ENCODE data around the gene TIMM22.
"Not testable (repeated sequence)": the region's sequence is repeated elsewhere in the genome, so short reads cannot be mapped to it uniquely, and the experiment has no call there.

The TIMM22 gene

DNA sequence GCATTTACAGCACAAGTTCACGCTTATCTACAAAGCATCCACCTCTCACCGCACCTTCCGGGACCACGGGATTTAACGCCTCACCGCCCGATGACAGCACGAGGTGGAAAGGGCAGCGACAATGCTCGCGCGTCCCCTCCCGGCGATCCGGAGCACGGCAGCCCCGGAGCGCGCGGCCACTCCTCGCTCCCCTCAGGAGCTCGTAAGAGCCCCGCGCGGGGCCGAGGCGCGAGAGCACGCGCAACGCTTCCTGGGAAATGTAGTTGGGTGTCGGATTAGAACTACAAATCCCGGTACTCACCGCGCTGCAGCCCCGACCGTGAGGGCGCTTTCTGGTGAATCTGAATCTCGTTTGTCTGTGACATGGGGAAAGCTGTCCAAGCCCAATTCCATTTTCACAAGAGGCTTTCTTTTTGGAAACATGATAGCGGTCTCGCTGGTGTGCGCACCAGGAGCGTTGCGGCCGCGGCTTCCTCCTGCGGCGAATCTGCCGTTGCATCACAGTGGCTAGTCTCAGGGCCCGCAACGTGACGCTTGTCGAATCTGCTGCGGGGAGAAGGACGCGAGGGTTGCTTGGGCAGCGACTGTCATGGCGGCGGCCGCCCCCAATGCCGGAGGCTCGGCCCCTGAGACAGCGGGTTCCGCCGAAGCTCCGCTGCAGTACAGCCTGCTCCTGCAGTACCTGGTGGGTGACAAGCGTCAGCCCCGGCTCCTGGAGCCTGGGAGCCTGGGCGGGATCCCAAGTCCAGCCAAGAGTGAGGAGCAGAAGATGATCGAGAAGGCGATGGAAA lies at the start of gene TIMM22:
Gene TIMM22, plus strand, starts transcription at position 576 of the 791 bp plus-strand sequence. Its CDS starts 14 bp downstream, at position 590.
- Mint-ChIP-seq H3K27ac (peak within 1 kb of the TSS; percentile 96 to 99), H3K9me3 (peaks cover 20 to 27% of the 10 kb centered on the region in 2 donors), H3K4me3 (peak within 1 kb of the TSS; percentile 96 to 99), H3K27me3 (no peaks in the 10 kb centered on the region), H3K4me1 (peaks cover 20% of the 10 kb centered on the region)
- DNase-seq (peak; percentile 92 to 95), ATAC-seq (peak; percentile 96)

DNA sequence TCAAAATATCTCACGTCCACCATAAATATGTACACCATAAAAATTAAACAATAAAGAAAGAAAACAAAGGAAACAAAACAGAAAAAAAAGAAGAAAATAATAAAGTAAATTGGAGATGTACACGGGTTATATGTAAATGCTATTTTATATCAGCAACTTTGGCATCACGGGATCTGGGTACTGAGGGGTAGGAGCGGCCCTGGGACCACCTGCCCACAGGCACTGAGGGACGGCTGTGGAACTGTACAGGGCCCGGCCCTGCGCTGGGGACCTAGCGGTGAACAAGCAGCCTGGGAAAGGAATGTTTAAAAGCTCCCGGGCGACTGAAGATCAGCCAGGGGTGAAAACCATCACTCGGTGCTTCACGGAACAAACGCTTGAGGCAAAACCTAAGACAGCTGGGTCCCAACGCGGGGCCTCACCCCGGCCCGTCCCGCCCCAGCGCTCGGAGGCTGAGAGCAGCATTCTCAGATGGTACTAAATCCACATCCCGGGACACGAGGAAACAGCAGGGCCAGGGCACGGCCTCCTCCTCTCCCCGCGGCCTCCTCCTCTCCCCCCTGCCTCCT lies 48.6 kb upstream of the TIMM22 start:
- no peak overlapping the region for H3K27ac Mint-ChIP-seq
- no peak for ATAC-seq
- H3K27me3 Mint-ChIP-seq = peaks cover 20% of the 10 kb centered on the region
- no peak overlapping the region for H3K4me3 Mint-ChIP-seq
- H3K9me3 Mint-ChIP-seq = no peaks in the 10 kb centered on the region
- H3K4me1 Mint-ChIP-seq = no peaks in the 10 kb centered on the region
- DNase-seq = no peak

DNA sequence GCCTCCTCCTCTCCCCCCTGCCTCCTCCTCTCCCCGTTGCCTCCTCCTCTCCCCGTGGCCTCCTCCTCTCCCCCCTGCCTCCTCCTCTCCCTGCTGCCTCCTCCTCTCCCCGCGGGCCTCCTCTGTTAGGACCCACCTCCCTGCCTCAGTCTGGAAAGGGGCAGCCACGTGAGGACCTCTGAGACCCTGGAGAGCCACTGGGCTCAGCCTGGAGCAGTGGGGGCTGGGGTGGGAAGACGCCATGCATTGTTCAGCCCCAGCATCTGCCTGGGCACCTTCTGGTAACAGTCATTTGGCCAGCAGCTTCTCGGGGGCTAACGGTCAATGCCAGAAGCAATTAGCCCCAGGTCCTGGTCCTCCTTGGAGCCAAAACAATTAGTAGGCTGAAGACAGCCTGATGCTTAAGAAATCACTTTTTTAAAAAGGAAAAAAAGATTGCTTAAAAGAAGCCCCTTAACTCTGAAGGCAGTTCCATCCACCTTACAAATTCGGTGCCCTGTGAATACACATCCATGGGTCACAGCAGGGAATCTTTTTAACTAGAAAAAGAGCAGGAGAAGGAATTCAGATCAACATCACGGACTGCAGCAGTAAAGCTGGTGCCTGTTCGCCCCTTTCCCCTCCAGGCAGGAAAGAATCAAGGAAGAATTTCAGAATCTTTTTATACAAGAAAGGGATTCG lies 47.2 kb upstream of the TIMM22 start:
- Mint-ChIP-seq H3K9me3 (no peaks in the 10 kb centered on the region), H3K27me3 (peaks cover 20% of the 10 kb centered on the region), H3K4me1 (no peaks in the 10 kb centered on the region), H3K27ac (peak overlapping the region in 1 of 2 donors; percentile 27), H3K4me3 (no peak overlapping the region)
- DNase-seq (no peak), ATAC-seq (no peak)

DNA sequence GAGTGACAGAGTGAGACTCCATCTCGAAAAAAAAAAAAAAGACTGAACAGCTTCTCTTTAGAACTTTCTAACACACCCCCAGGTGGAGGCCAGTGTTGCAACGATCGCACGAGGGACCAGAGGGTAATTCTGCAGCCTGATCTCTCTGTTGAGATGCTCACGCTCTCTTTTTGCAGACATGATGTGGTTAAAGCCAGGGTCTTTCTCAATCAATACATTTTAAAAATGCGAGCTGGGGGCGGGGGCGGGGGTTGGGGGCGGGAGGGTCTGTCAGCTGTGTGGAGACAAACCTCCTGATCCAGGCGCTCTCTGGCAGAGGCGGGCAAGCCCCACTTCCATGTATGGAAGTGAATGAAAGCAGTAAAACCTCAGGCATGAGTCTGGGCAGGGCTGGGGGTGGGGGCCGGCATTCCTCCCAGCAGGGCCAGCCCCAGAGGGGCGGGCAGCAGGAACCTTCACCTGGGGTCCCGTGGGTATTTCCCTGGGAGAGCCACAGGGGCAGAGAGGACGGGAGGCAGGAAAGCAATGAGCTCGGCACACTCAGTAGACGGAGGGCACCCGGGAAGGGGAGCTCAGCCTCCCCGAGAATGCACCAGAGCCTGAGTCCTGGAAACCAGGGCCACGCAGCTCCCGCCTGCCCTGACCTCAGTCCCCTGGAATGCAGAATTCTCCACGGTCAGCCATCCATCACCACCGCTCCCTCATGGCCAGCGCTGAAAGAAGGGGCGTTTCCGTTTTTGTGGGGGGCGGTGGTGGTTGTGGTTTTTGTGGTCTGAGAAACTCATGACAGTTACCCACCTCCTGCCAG lies 45.4 kb upstream of the TIMM22 start:
- Mint-ChIP-seq H3K9me3 (no peaks in the 10 kb centered on the region), H3K4me3 (no peak overlapping the region), H3K27me3 (peaks cover 20% of the 10 kb centered on the region), H3K4me1 (no peaks in the 10 kb centered on the region), H3K27ac (no peak overlapping the region)
- DNase-seq (no peak), ATAC-seq (no peak)

DNA sequence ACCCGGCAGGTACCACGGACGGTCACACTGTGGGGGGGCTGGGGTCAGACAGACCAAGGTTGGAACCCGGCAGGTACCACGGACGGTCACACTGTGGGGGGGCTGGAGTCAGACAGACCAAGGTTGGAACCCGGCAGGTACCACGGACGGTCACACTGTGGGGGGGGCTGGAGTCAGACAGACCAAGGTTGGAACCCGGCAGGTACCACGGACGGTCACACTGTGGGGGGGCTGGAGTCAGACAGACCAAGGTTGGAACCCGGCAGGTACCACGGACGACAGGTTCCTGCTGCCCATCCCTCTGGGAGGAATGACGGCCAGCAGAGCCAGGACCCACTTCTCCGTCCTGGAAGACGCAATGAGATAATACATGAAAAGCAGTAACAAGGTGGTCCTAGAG lies 44.3 kb upstream of the TIMM22 start:
- not testable (repeated sequence) for H3K27ac Mint-ChIP-seq, H3K4me1 Mint-ChIP-seq, H3K9me3 Mint-ChIP-seq, H3K4me3 Mint-ChIP-seq, DNase-seq, ATAC-seq
- peaks cover 21% of the 10 kb centered on the region for H3K27me3 Mint-ChIP-seq

DNA sequence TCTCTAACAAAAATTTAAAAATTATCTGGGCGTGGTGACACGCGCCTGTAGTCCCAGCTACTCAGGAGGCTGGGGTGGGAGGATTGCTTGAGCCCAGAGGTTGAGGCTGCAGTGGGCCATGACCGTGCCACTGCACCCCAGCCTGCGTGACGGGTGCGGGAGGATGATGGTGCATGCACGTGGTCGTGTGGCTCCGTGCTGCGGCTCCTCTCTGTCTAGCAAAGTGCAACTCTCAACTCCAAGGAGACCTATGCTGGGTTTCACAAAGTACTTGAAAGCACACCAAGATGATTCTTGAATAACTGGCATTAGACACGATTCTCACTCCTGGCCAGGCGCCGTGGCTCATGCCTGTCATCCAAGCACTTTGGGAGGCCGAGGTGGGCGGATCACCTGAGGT lies 43.2 kb upstream of the TIMM22 start:
- Mint-ChIP-seq H3K27ac (no peak overlapping the region), H3K4me3 (no peak overlapping the region), H3K27me3 (peaks cover 29% of the 10 kb centered on the region), H3K9me3 (no peaks in the 10 kb centered on the region), H3K4me1 (no peaks in the 10 kb centered on the region)
- DNase-seq = no peak
- ATAC-seq = no peak

DNA sequence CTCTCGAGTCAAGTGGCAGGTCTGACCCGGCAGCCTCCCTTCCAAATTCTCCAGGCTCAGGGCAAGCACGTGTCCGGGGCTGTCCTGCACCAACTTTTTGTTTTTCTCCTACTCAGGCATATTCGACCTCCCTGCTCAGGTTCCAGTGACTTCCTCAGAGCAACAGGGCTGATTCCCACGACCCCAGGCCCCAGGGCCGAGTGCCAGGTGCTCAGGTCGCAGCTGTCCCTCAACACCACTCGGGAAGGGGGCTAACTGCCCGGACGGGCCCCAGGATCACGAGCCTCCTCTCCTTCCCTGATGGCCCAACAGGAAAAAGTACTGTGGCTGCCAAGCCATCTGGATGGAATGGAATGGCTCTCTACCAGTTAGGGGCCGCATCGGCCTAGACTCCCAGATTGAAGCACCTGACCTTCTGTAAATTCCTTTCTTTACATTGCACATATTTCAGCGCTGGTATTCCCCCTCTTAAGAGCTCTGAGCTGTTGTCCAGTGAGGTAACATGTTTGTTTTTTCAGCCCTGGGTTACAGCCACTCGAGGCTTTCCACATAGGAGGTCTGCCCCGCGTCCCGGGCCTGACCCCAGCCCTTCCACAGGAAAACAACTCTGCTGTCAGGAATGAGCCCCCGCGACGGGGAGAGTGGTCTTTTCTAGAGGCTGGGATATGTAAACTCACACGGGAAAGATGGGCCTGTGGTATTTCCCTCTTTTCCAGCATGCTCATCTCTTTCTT lies 42.3 kb upstream of the TIMM22 start:
- H3K27ac Mint-ChIP-seq = no peak overlapping the region
- ATAC-seq (no peak), DNase-seq (no peak)
- peaks cover 29% of the 10 kb centered on the region for H3K27me3 Mint-ChIP-seq
- no peaks in the 10 kb centered on the region for H3K4me1 Mint-ChIP-seq
- H3K4me3 Mint-ChIP-seq = no peak overlapping the region
- no peaks in the 10 kb centered on the region for H3K9me3 Mint-ChIP-seq

DNA sequence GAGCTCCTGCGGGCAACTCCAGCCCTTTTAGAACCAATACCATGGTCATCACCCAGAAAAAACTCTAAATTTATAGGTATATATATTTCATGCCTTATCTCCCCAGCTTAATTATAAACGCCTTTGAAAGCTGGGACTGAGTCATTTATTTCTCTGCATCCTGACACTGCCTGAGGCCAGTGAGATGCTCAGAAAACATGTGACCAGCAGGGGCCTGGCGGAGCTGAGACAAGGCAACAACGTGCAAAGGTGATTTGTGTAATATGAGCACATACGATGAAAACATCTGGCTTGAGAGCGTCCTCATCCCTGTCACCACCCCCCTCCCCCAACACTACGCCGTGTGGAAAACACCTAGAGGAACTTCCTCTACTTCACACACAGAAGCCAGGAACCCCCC lies 40.0 kb upstream of the TIMM22 start:
- Mint-ChIP-seq H3K27ac (no peak overlapping the region), H3K4me1 (no peaks in the 10 kb centered on the region), H3K4me3 (no peak overlapping the region), H3K27me3 (peaks cover 19% of the 10 kb centered on the region), H3K9me3 (no peaks in the 10 kb centered on the region)
- ATAC-seq (no peak), DNase-seq (no peak)

DNA sequence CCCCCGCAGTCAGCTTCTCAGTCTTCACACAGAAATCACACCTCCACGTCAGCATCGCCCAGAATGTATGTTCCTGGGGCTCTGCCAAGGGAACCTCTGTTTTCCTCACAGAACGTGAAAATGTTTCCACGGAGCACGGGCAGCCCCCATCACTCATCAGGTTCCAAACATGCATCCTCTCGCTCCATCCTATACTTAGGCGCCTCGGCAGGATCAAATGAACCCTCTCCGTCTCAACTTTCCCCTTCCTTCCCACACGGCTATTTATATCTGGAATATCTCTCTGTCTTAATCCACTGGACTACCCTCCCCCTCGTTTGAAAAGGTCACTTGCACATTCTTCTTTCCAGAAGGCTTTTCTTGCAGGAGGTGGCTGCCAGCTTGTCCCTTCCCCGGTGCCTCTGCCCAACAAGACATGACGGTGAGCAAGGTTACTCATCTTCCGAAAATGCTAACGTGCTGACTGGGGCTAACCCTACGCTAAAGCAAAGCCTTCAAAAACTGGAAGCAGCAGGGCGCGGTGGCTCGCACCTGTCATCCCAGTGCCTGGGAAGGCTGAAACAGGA lies 39.0 kb upstream of the TIMM22 start:
- DNase-seq = no peak

DNA sequence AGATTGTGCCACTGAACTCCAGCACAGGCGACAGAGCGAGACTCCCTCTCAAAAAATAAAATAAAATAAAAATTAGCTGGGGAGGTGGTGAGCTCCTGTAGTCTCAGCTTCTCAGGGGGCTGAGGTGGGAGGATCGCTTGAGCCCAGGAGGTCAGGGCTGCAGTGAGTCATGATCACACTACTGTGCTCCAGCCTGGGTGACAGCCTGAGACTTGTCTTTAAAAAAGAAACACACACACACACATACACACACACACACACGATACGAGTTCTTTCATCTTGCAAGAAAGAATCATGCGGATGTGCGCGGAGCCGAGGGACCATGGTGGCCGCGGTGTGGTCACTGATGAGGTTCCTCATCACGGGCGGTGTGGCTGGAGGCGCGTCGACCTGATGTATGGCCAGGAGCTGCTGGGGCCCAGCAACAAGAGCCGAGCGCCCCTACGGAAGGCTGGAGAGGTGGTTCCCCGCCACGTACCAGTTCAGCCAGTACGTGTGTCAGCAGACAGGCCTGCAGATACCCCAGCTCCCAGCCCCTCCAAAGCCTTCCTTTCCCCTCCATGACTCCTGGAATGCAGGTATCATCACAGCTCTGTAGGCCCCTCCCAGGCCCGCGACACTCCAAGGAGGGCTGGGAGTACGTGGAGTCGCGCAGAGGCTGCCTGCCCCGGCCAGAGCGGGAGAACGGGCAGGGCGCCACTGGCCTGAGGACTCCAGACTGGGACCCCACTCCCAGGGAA lies 38.0 kb upstream of the TIMM22 start:
- H3K4me3 Mint-ChIP-seq = no peak overlapping the region

More for the DNA sequence above, 39.0 kb upstream of the TIMM22 start:
- H3K4me1 Mint-ChIP-seq = no peaks in the 10 kb centered on the region
- peaks cover 23% of the 10 kb centered on the region for H3K27me3 Mint-ChIP-seq
- no peak for ATAC-seq
- no peaks in the 10 kb centered on the region for H3K9me3 Mint-ChIP-seq
- no peak overlapping the region for H3K4me3 Mint-ChIP-seq
- H3K27ac Mint-ChIP-seq = no peak overlapping the region

DNA sequence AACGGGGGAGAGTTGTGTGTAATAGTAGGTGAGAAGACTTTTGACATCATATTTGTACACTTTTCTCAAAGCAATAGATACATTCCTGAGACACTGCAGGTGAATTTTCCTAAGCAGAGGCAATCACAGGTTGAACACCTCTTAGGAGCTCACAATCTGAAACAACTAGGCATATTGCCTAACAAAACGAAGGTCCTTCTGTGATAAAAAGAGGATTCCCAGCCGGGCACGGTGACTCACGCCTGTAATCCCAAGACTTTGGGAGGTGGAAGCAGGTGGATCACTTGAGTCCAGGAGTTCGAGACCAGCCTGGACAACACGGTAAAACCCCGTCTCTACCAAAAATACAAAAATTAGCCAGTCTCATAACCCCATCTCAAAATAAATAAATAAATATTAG lies 34.8 kb upstream of the TIMM22 start:
- H3K4me3 Mint-ChIP-seq = no peak overlapping the region
- DNase-seq (no peak), ATAC-seq (no peak)
- H3K9me3 Mint-ChIP-seq = no peaks in the 10 kb centered on the region
- H3K27me3 Mint-ChIP-seq = peaks cover 43% of the 10 kb centered on the region
- no peak overlapping the region for H3K27ac Mint-ChIP-seq
- H3K4me1 Mint-ChIP-seq = no peaks in the 10 kb centered on the region

More for the DNA sequence above, 38.0 kb upstream of the TIMM22 start:
- ATAC-seq (no peak), DNase-seq (no peak)
- Mint-ChIP-seq H3K9me3 (no peaks in the 10 kb centered on the region), H3K27ac (no peak overlapping the region), H3K4me1 (no peaks in the 10 kb centered on the region), H3K27me3 (peaks cover 25% of the 10 kb centered on the region)

DNA sequence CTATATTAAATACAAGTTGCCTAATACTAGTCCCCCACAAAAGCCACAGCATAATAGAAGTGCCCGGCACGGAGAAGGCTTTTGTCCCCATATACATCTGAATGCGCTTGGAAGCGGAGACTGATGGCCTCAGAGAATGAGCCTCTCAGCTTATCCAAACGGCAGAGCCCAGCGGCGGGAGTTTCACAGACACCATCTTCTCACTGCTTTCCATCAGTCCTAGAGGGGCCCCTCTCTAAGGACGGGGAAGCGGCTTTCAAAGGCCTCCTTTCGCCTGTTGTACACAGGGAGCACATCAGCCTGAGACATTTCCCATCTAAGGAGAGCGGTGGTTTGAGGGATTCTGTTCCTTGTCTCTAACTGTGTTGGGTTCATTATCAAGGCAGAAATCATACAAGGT lies 34.3 kb upstream of the TIMM22 start:
- H3K27me3 Mint-ChIP-seq = peaks cover 46% of the 10 kb centered on the region
- H3K4me1 Mint-ChIP-seq = no peaks in the 10 kb centered on the region
- no peaks in the 10 kb centered on the region for H3K9me3 Mint-ChIP-seq
- ATAC-seq (no peak), DNase-seq (no peak)
- no peak overlapping the region for H3K27ac Mint-ChIP-seq
- H3K4me3 Mint-ChIP-seq = no peak overlapping the region

DNA sequence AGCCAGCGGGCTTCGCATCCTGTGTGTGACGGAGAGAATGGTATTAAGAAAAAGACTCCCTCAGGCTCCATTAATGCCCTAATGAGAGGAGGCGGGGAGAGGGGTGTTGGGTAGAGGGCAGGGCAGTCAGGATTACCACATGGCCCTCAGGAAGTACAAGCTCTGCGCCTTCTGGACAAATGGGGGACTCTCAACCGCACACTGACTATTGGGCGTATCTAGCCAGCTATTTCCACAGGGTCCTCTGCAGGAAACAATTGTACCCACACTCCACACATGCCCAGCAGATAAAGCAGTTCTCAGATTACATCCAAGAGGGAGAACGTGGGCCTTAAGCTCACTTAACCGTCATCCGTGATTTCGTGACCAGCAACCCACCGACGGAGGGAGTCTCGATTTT lies 32.1 kb upstream of the TIMM22 start:
- Mint-ChIP-seq H3K27ac (no peak overlapping the region), H3K27me3 (peaks cover 61% of the 10 kb centered on the region), H3K4me1 (no peaks in the 10 kb centered on the region), H3K9me3 (no peaks in the 10 kb centered on the region), H3K4me3 (no peak overlapping the region)
- DNase-seq = no peak
- no peak for ATAC-seq

DNA sequence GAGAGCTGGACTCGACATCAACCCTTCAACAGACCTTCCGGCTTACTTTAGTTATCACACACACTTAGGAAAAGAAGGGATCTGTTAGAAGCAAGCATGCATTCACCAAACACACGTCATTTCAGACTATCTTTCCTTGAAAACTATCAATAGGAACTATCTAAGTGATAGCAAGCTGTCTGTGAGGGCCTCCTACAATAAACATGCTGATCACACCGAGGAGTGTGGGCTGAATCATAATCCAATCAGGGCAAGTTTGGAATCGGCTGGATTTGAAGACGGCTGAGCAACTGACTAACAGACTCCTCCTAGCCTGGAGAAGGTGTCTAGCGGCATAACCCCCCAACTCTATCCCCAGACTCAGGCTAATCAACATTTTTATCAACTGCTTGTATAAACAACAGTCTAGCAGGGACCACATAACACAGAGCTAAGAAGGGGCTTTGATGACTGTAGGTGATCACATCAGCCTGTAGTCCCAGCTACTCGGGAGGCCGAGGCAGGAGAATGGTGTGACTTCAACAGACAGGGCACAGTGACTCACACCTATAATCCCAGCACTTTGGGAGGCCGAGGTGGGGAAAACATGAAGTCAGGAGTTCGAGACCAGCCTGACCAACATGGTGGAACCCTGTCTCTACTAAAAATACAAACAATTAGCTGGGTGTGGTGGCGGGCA lies 31.5 kb upstream of the TIMM22 start:
- DNase-seq (no peak), ATAC-seq (no peak)
- Mint-ChIP-seq H3K27ac (no peak overlapping the region), H3K9me3 (no peaks in the 10 kb centered on the region), H3K4me3 (no peak overlapping the region), H3K4me1 (no peaks in the 10 kb centered on the region), H3K27me3 (peaks cover 67% of the 10 kb centered on the region)
